Stimulated activated effector memory CD8-positive, alpha-beta T cell treated with anti-CD3 and anti-CD28 coated beads, Interleukin-12 subunit alpha, Interleukin-12 subunit beta, amount 100 ng/mL, for 72 hours (primary cell): ENCODE measurements around the gene RARB.

Source experiments
- ATAC-seq: fragments of 150-1000 bp; cut with Tn5 transposase; 2 replicates; pipeline ENCODE4 v1.10.0; 2021
- DNase-seq, 2 donors: peaks; one replicate each; pipeline ENCODE4 v3.0.0; 2021 to 2022; ENCODE audit warnings: low spot score in 2 of 2
- H3K27ac Mint-ChIP-seq: one replicate; pipeline ENCODE4 v1.8.0; 2022; ENCODE audit warnings: mild to moderate bottlenecking, mixed read lengths
- H3K36me3 Mint-ChIP-seq: one replicate; pipeline ENCODE4 v1.8.0; 2022; ENCODE audit warnings: mild to moderate bottlenecking, mixed read lengths
- H3K4me1 Mint-ChIP-seq: one replicate; pipeline ENCODE4 v1.8.0; 2022; ENCODE audit warnings: mixed read lengths
- H3K4me3 Mint-ChIP-seq: one replicate; pipeline ENCODE4 v1.8.0; 2022; ENCODE audit warnings: mild to moderate bottlenecking, mixed read lengths
- H3K9me3 Mint-ChIP-seq: one replicate; pipeline ENCODE4 v1.8.0; 2022; ENCODE audit warnings: mixed read lengths

Gene RARB

DNA sequence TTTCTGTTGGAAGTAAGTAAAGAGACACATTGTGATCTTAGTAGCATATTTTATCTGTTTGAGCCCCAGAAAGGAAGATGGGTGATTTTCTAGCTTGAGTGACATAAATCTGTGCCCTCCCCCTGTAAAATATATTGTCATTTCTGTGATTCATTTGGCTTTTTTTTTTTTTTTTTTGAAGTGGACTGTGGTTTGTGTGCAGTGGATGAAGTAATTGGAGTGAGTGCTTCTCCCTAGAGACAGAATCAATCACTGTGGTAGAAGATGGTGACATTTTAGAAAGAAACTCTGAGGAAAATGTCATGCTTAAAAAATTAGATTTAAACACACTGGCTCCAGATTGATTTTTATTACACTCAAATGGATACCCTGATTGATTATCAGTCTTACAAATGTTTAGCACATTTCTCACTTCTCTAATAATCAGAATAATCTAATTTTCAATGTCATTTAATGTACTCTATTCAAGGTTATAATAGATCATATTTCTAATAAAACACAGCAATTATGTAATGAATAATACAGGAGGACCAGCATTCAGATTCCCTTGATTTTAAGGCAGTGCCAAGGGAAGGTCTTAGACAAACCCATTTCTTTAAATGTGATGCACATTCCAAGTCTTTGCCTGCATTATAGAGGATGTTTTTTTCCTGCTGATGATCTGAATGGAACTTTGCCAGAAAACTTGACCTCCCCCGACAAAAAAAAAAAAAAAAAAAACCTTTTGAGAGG lies 120.0 kb downstream of the RARB start:
- no peak overlapping the region for H3K27ac Mint-ChIP-seq
- DNase-seq: no peak

DNA sequence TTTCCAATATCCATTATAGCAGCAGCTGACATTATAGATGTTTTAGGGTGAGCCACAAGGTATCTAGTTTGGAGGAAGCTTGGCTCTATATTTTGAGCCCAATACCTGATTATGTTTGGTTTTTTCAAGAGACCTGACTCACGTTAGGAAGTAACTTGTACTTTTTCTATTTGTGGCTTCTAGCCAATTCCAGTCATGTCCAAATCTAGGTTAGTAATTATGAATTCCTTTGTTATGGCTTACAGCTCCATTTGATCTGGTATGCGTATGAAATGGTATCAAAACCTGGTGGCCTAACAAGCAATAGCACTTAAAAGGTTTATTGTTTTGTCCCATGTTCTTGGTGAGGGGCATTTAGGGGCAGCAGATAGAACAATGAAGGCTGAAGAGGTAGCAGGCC lies 120.8 kb downstream of the RARB start:
- no peak for DNase-seq
- ATAC-seq: no peak
- H3K27ac Mint-ChIP-seq: no peak overlapping the region
- H3K9me3 Mint-ChIP-seq: peaks cover 3% of the 10 kb centered on the region
- H3K4me1 Mint-ChIP-seq: no peaks in the 10 kb centered on the region
- H3K4me3 Mint-ChIP-seq: no peak overlapping the region
- H3K36me3 Mint-ChIP-seq: no peaks in the 10 kb centered on the region

More for the DNA sequence above, 120.0 kb downstream of the RARB start:
- H3K36me3 Mint-ChIP-seq: no peaks in the 10 kb centered on the region
- H3K9me3 Mint-ChIP-seq: peaks cover 3% of the 10 kb centered on the region
- ATAC-seq: no peak
- H3K4me3 Mint-ChIP-seq: no peak overlapping the region
- H3K4me1 Mint-ChIP-seq: no peaks in the 10 kb centered on the region

DNA sequence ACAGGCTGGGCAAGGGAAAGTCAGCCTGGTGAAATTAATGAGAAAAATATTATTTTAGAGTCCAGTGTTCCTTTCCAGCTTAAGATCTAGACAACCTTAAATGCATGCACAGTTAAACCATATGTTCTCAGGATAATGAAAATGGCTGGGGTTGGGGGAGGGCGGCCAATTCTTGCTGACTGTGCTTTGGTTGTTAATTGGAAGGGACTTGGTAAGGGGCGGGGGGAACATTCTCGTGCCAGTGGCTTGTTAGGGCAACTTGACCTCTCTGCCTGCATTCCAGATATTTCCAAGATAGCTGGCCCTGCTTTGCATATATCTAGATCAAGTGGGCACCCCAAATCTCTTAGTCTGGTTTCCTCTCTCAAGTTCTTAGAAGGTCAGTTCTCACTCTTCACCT lies 124.2 kb downstream of the RARB start:
- no peaks in the 10 kb centered on the region for H3K36me3 Mint-ChIP-seq
- H3K27ac Mint-ChIP-seq: no peak overlapping the region
- H3K4me3 Mint-ChIP-seq: no peak overlapping the region
- H3K4me1 Mint-ChIP-seq: no peaks in the 10 kb centered on the region
- no peak for ATAC-seq
- peaks cover 3% of the 10 kb centered on the region for H3K9me3 Mint-ChIP-seq
- DNase-seq: no peak

DNA sequence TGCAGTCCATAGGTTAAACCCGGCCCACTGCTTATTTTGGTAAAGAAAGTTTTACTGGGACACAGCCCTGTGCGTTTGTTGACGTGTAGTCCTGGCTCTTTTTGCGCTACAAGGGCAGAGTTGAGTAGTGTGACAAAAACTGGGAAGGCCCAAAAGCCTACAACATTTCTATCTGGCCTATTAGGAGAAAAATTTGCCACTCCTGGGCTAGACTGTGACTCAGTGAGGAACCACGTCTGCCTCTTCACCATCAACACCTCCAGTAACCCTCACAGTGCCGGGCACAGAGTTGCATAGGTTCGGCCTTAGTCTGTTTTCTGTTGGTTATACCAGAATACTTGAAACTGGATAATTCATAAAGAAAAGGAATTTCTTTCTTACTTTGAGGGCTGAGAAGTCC lies 126.3 kb downstream of the RARB start:
- DNase-seq (no peak), ATAC-seq (no peak)
- Mint-ChIP-seq H3K27ac (no peak overlapping the region), H3K9me3 (peaks cover 3% of the 10 kb centered on the region), H3K4me3 (no peak overlapping the region), H3K4me1 (no peaks in the 10 kb centered on the region), H3K36me3 (no peaks in the 10 kb centered on the region)

DNA sequence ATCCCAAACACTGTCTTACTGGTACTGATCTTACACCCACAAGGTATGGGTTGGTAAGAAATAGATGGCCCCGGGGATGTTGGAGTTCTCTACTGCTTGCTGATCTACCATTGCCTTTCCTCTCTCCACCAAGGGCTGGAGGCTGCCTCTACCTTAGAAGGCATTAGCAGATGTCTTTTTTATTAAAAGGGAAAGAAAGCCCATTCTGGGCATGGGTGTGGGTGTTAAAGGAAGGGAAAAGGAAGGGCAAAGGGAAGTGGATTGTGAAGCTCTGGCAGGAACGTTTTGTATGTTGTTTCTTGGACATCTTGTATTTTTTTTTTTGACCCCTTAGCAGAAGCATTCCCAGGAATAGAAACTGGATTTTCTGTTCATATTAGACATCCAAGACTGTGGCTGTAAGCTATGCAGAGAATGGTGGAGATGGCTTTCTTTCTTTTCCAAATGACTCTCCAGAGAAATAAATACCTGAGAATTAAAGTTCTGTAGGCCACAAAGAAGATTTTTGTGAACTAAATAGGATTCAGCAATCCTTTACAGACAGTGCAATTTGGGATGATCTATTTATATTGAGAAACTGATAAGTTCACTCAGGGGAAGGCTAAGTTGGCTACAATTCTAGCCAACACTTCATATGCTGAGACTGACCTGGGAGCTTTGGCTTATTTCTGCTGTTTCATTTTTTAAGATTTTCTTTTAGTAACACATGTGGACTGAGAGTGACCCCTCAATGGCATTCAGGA lies 127.8 kb downstream of the RARB start:
- DNase-seq (no peak), ATAC-seq (no peak)
- Mint-ChIP-seq H3K4me1 (no peaks in the 10 kb centered on the region), H3K9me3 (peaks cover under 1% of the 10 kb centered on the region), H3K27ac (no peak overlapping the region), H3K36me3 (no peaks in the 10 kb centered on the region), H3K4me3 (no peak overlapping the region)

DNA sequence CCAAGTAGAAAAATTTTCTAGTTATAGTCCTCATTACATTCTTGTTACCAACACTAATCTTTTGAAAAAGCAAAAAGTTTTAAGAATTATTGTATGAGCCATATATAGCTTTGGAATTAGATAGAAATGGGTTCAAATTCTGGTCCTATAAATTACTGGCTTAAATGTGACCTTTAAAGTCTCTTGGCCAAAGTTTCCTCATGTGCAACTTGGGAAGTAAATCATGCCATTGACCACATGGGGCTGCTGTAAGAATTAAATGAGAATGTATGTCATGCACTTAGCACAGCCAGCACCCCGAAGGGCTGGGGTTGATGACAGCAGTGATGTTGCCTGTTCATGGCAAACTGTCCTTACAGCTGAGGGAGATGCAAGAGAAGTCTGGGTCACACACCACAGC lies 128.4 kb downstream of the RARB start:
- Mint-ChIP-seq H3K9me3 (no peaks in the 10 kb centered on the region), H3K36me3 (no peaks in the 10 kb centered on the region), H3K4me3 (no peak overlapping the region), H3K27ac (no peak overlapping the region), H3K4me1 (no peaks in the 10 kb centered on the region)
- ATAC-seq (no peak), DNase-seq (no peak)

DNA sequence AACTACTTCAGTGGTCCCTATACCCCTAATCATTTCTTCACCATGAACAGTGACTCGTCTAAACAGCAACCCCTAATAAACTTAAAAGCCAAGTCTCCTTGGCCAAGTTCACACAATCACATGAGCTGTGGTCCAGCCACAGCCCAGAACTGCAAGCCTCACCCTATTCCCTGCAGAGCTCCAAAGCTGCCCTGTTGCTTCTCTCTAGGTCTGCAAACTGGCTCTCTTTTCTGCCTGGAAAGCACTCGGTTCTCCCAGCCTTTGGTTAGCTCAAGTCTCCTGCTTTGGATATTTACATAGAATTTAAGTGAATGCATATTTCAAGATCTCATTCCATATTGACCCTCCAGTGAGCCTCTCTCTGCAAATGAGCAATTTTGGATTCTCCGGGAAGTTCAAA lies 129.6 kb downstream of the RARB start:
- DNase-seq (no peak), ATAC-seq (no peak)
- H3K4me1 Mint-ChIP-seq: no peaks in the 10 kb centered on the region
- no peak overlapping the region for H3K4me3 Mint-ChIP-seq
- H3K9me3 Mint-ChIP-seq: no peaks in the 10 kb centered on the region
- H3K27ac Mint-ChIP-seq: no peak overlapping the region
- H3K36me3 Mint-ChIP-seq: no peaks in the 10 kb centered on the region

DNA sequence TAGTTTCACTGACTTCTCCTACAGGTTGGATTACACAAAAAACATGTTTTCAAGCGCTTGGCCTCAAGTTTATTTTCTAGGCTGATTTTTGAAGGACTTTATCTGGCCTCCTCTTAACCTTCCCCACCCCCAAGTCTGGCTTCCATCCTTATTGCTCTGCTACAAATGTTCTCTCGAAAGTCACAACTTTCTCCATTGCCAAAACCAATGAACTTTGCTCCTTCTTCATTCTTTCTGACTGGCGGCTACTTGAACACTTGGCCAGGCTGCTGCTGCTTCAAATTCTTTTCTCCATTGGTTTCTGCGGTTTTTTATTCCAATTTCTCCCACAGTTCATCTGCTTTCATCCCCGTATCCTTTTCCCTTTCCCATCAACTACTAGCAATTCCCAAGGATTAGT lies 130.1 kb downstream of the RARB start:
- no peaks in the 10 kb centered on the region for H3K9me3 Mint-ChIP-seq
- H3K4me1 Mint-ChIP-seq: no peaks in the 10 kb centered on the region
- H3K4me3 Mint-ChIP-seq: no peak overlapping the region
- ATAC-seq (no peak), DNase-seq (no peak)
- H3K27ac Mint-ChIP-seq: no peak overlapping the region
- no peaks in the 10 kb centered on the region for H3K36me3 Mint-ChIP-seq

DNA sequence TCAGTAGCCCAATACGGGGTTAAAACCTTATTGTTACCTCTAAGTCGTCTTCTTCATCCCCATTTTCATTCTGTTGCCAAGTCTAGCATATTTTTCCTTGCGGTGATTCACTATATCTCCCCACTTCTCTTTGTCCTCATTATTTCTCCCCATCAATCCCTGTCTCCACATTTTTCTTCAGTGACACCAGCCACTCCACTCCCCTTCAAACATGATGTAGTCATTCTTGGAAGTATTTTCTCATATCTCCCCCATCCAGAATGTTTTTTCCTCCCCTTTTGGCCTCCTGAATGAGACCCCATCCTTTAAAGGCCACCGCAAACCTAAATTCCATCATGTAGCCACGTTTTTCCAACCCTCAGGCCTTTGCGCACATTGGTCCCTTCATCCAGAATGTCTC lies 130.7 kb downstream of the RARB start:
- no peak for ATAC-seq
- Mint-ChIP-seq H3K36me3 (no peaks in the 10 kb centered on the region), H3K4me1 (no peaks in the 10 kb centered on the region), H3K4me3 (no peak overlapping the region), H3K9me3 (no peaks in the 10 kb centered on the region), H3K27ac (no peak overlapping the region)
- DNase-seq: no peak

DNA sequence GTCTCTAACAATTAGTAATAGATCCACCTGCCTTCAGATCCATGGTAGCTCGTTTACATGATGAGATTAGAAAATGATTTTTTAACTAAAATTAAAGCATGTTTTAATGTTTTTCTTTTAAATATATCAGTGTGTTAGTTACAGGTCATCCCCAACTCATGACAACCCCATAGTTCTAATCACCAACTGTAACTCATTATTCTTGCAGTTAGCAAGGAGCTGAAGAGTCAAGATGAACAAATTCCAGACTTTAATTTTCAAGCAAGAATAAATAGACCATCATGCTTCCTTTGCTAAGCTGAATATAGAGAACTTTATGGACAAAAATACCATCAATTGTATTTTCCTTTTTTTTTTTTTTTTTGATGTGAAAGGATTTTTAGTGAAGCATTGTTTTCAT lies 135.5 kb downstream of the RARB start:
- Mint-ChIP-seq H3K4me1 (no peaks in the 10 kb centered on the region), H3K27ac (no peak overlapping the region), H3K4me3 (no peak overlapping the region), H3K9me3 (no peaks in the 10 kb centered on the region), H3K36me3 (no peaks in the 10 kb centered on the region)
- DNase-seq (no peak), ATAC-seq (no peak)

DNA sequence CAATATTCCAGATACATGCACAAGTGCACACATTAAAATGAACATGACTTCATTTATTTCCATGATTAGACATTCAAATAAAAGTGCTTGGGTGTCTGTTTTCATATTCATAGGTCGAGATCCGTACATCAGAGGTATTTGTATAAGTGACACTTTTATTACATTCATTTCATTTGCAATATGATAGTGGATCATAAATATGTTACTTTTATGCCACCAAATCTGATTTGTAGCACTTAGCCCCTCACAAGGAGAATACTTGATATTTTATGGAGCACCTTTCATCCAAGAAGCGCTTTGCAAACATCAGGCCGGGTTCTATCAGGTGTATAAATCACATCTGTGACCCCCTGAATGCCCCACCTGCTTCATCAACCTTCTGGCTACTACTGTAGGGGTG lies 136.0 kb downstream of the RARB start:
- no peak overlapping the region for H3K4me3 Mint-ChIP-seq
- H3K27ac Mint-ChIP-seq: no peak overlapping the region
- H3K9me3 Mint-ChIP-seq: no peaks in the 10 kb centered on the region
- DNase-seq: no peak
- H3K4me1 Mint-ChIP-seq: no peaks in the 10 kb centered on the region
- no peak for ATAC-seq
- no peaks in the 10 kb centered on the region for H3K36me3 Mint-ChIP-seq

DNA sequence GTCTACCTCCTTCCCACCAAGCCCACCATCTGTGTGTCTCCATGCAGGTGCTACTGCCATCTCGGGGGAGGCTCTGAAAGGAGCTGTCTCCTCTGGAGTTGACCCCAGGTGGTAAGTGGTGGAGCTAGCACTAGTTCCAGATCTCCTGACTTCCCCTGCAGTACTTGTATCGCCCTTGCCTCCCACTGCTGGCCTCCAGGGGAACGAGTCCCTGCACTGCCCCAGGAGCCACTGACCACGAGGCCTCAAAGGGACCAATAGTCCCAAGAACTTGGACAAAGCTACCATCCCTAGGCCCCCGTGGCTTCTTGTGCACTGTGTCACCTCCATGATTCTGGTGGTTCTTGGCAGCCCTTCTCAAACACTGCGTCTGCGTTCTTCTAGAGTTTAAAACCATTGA lies 137.7 kb downstream of the RARB start:
- Mint-ChIP-seq H3K36me3 (no peaks in the 10 kb centered on the region), H3K4me3 (no peak overlapping the region), H3K4me1 (no peaks in the 10 kb centered on the region), H3K27ac (no peak overlapping the region), H3K9me3 (no peaks in the 10 kb centered on the region)
- DNase-seq (no peak), ATAC-seq (no peak)

DNA sequence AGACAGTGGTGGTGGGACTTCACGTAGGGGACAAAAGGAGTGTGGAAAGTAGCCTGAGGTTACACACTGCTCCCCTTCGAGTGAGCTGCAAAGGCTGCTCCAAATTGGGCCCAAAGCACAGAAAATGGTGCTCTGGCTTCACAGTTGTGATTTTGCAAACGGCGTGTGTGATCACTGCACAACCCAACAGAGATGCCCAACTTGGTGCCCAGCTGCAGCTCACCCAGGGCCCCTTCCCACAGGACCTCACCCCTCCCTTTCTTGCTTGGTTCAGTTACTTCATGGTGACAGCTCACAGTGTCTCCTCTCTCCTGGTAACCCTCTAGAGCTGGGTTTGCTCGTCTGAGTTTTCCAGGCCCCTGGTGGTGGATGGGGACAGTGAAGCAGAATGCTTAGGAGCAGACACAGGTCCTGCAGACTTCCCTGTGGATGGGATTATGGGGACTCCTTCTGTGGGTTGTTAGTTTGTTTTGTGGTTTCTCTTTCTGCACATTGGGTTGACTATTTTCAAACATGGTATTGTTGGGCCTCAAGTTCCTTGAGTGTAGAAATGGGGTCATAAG lies 138.4 kb downstream of the RARB start:
- H3K27ac Mint-ChIP-seq: no peak overlapping the region
- H3K4me3 Mint-ChIP-seq: no peak overlapping the region
- DNase-seq (no peak), ATAC-seq (no peak)
- H3K4me1 Mint-ChIP-seq: no peaks in the 10 kb centered on the region
- no peaks in the 10 kb centered on the region for H3K9me3 Mint-ChIP-seq
- no peaks in the 10 kb centered on the region for H3K36me3 Mint-ChIP-seq

DNA sequence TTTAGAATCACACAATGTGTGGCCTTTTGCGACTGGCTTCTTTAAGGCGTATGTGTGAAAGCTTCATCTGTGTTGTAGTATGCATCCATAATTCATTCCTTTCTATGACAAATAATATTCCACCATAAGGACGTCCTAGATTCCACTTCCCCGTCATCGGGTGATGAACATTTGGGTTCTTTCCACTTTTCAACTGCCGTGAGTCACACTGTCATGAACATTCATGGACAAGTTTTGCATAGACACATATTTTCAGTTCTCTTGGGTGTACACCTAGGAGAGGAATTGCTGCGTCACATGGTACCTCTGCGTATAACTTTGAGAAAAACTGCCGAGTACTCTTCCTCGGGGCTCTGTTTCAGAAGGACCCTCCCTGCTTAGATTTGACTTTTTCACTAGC lies 139.3 kb downstream of the RARB start:
- H3K36me3 Mint-ChIP-seq: no peaks in the 10 kb centered on the region
- no peaks in the 10 kb centered on the region for H3K9me3 Mint-ChIP-seq
- DNase-seq: no peak
- ATAC-seq: no peak
- H3K4me1 Mint-ChIP-seq: no peaks in the 10 kb centered on the region
- H3K27ac Mint-ChIP-seq: no peak overlapping the region
- no peak overlapping the region for H3K4me3 Mint-ChIP-seq

DNA sequence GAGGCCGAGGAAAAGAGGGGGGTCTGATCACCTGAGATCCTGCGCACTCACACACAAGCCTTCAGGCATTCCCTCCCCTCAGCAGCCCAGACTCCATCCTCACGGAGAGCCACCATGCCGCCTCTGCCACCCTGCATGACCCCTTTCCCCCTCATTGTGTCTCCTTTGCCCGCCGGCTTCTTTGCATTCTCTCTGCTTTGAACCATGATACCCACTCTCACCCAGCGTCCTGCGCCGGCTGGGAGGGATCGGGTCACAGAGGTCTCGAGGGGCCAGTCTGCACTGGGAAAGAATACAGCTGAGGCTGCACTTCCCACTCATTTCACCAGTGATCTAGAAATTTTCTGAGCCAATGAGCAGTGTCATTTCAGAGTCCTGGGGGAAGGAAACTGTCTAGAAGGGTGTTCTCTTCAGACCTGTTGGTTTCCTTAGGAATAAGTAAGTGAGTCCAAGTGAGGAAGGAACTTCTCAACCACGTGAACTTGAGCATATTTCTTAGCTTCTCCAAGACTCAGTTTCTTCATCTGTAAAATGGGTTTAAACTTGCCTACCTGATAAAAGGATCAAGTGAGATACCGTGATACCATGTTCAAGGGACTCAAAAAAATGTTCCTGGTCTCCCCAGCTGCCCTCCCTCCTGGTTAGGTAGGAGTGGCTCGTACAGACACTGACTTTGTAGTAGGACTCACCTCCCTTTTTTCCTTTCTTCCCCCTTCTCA lies 139.9 kb downstream of the RARB start:
- no peak for DNase-seq
- Mint-ChIP-seq H3K4me1 (no peaks in the 10 kb centered on the region), H3K36me3 (no peaks in the 10 kb centered on the region), H3K9me3 (no peaks in the 10 kb centered on the region), H3K27ac (no peak overlapping the region), H3K4me3 (no peak overlapping the region)
- no peak for ATAC-seq
